Upper lobe of left lung (tissue), 4 donors: Measurements from ENCODE around the gene PDE1C.
A peak's percentile ranks its signal among the peaks of the same experiment; 100 is the strongest.

Experiments
- EP300 ChIP-seq, 4 donors: sonication (generic); formaldehyde crosslinking; IDR thresholded peaks; one replicate each; pipeline ENCODE4 v1.5.1; 2017; ENCODE audit warnings: antibody characterized with exemption in 4 of 4, control low read depth in 2 of 4
- POLR2A ChIP-seq, 4 donors: fragments of 450-650 bp; IDR thresholded peaks; one replicate each; pipeline ENCODE4 v1.5.1; 2016 to 2017; ENCODE audit warnings: antibody characterized with exemption in 4 of 4, mild to moderate bottlenecking in 2 of 4
- POLR2AphosphoS5 ChIP-seq, 2 donors: sonication (generic); formaldehyde crosslinking; IDR thresholded peaks; one replicate each; pipeline ENCODE4 v1.5.1; 2017; ENCODE audit warnings: antibody characterized with exemption in 2 of 2
- TF ChIP-seq, protein P1 (sequence below), 6 experiments: fragments of 450-650 bp in 4 of 6; fragments of 200-600 bp in 2 of 6; sonication (generic) in 2 of 6; IDR thresholded peaks; one replicate each; pipeline ENCODE4 v1.5.1; 2016 to 2019; ENCODE audit warnings: antibody characterized with exemption in 6 of 6

DNA sequence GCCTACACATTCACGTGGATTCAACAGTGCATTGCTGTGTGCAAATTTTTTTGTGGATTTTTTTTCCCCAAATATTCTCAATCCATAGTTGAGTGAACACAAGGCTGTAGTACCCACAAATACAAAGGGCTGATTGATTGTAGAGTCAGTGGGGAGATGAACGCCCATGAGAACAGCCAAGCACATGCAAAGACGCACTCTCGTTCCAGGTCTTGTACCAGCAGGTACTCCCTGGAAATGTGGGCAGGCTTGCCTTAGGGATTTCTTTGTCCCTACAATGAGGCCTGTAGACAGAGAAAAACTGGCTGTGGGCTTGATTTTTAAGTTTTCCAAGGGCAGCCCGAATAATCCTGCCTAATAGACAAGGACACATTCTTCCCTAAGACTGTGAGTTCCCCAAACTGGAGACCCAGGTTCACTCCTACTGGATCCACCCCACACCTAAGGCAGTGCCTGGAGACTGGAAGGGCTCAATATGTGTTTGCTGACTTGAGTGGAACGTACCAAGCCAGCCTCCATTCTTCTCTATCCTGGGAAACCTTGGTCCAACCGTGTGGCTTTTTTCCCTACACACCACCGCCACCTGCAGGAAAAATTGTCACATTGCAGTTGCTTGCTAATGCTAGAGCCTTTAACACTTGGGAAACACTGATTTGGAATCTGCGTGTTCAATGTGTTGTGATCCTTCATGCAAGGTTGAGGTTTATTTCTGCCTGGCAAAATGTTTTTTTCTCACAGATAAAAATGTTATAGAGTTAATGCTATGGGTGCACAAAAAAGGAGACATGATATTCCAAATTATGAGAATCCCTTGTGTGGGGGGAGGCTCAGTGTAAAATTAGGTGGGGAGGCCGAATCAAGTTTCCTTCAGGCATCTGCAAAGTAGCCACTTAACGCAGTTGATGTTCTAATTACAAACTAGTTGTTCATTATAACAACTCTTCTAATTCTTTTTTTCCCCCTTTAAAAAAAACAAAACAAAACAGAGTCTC, 333.9 kb downstream of the PDE1C start:
- TF ChIP-seq, protein P1, sequence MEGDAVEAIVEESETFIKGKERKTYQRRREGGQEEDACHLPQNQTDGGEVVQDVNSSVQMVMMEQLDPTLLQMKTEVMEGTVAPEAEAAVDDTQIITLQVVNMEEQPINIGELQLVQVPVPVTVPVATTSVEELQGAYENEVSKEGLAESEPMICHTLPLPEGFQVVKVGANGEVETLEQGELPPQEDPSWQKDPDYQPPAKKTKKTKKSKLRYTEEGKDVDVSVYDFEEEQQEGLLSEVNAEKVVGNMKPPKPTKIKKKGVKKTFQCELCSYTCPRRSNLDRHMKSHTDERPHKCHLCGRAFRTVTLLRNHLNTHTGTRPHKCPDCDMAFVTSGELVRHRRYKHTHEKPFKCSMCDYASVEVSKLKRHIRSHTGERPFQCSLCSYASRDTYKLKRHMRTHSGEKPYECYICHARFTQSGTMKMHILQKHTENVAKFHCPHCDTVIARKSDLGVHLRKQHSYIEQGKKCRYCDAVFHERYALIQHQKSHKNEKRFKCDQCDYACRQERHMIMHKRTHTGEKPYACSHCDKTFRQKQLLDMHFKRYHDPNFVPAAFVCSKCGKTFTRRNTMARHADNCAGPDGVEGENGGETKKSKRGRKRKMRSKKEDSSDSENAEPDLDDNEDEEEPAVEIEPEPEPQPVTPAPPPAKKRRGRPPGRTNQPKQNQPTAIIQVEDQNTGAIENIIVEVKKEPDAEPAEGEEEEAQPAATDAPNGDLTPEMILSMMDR (IDR thresholded peaks at IDR 0.05): peak; percentile 64 to 92 (median 80)
- no peak for TF ChIP-seq EP300 (IDR thresholded peaks at IDR 0.05)
- TF ChIP-seq POLR2A (IDR thresholded peaks at IDR 0.05): no peak
- TF ChIP-seq POLR2AphosphoS5 (IDR thresholded peaks at IDR 0.05): no peak
